Memory B cell (primary cell): Measurements from ENCODE around the gene H1-8.
"Not testable (repeated sequence)": the region's sequence is repeated elsewhere in the genome, so short reads cannot be mapped to it uniquely, and the experiment has no call there.

Experiments
- ATAC-seq: fragments of 150-1000 bp; cut with Tn5 transposase; 2 replicates; pipeline ENCODE4 v1.10.0; 2021; ENCODE audit warnings: low read depth, mild to moderate bottlenecking, moderate library complexity
- DNase-seq, 2 donors: peaks; one replicate each; pipeline ENCODE4 v3.0.0; 2022; ENCODE audit warnings: low spot score in 2 of 2
- H3K27ac Mint-ChIP-seq: one replicate; pipeline ENCODE4 v1.8.0; 2022; ENCODE audit warnings: mild to moderate bottlenecking, moderate library complexity, mixed read lengths
- H3K27me3 Mint-ChIP-seq: one replicate; pipeline ENCODE4 v1.8.0; 2022; ENCODE audit warnings: mixed read lengths
- H3K36me3 Mint-ChIP-seq: one replicate; pipeline ENCODE4 v1.8.0; 2022; ENCODE audit warnings: mild to moderate bottlenecking, mixed read lengths
- H3K4me1 Mint-ChIP-seq: one replicate; pipeline ENCODE4 v1.8.0; 2022; ENCODE audit warnings: mixed read lengths
- H3K4me3 Mint-ChIP-seq: one replicate; pipeline ENCODE4 v1.8.0; 2022; ENCODE audit warnings: mild to moderate bottlenecking, moderate library complexity, mixed read lengths
- H3K9me3 Mint-ChIP-seq: one replicate; pipeline ENCODE4 v1.8.0; 2022; ENCODE audit warnings: mixed read lengths

H1-8 gene

GRCh38 chr3:129532261-129532660 is 10.7 kb upstream of the H1-8 start:
- ATAC-seq, result no peak
- no peaks in the 10 kb centered on the region for H3K36me3 Mint-ChIP-seq

GRCh38 chr3:129533406-129533805 is 9.6 kb upstream of the H1-8 start:
- DNase-seq (no peak), ATAC-seq (no peak)
- H3K27ac Mint-ChIP-seq, result no peak overlapping the region
- H3K36me3 Mint-ChIP-seq, result no peaks in the 10 kb centered on the region
- no peak overlapping the region for H3K4me3 Mint-ChIP-seq
- peaks cover 1% of the 10 kb centered on the region for H3K27me3 Mint-ChIP-seq
- H3K9me3 Mint-ChIP-seq, result no peaks in the 10 kb centered on the region
- H3K4me1 Mint-ChIP-seq, result peaks cover 1% of the 10 kb centered on the region

More at GRCh38 chr3:129532261-129532660, 10.7 kb upstream of the H1-8 start:
- no peak overlapping the region for H3K4me3 Mint-ChIP-seq
- peaks cover 3% of the 10 kb centered on the region for H3K4me1 Mint-ChIP-seq
- no peak overlapping the region for H3K27ac Mint-ChIP-seq
- H3K9me3 Mint-ChIP-seq, result no peaks in the 10 kb centered on the region
- DNase-seq, result no peak
- H3K27me3 Mint-ChIP-seq, result peaks cover 1% of the 10 kb centered on the region

DNA sequence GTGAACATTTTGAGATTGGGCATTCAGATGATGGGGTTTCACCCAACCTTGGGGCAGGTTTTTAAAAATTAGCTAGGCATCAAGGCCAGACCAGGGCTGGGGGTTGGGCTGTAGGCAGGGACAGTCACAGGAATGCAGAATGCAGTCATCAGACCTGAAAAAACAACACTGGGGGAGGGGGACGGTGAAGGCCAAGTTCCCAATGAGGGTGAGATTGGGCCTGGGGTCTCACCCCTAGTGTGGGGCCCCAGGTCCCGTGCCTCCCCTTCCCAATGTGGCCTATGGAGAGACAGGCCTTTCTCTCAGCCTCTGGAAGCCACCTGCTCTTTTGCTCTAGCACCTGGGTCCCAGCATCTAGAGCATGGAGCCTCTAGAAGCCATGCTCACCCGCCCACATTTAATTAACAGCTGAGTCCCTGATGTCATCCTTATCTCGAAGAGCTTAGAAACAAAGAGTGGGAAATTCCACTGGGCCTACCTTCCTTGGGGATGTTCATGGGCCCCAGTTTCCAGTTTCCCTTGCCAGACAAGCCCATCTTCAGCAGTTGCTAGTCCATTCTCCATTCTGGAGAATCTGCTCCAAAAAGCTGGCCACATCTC is 8.4 kb upstream of the H1-8 start:
- Mint-ChIP-seq H3K9me3 (no peaks in the 10 kb centered on the region), H3K4me1 (peaks cover 2% of the 10 kb centered on the region), H3K27ac (no peak overlapping the region), H3K27me3 (peaks cover 1% of the 10 kb centered on the region), H3K4me3 (no peak overlapping the region), H3K36me3 (no peaks in the 10 kb centered on the region)
- no peak for DNase-seq
- ATAC-seq, result no peak

DNA sequence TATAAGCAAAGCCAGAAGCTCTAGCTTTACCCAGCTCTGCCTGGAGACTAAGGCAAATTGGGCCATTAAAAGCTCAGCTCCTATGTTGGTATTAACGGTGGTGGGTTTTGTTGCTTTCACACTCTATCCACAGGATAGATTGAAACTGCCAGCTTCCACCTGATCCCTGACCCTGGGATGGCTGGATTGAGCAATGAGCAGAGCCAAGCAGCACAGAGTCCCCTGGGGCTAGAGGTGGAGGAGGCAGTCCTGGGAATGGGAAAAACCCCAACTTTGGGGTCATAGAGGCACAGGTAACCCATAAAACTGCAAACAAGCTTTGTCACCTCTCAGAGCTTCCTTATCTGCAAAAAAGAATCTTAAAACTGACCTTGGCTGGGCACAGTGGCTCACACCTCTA is 7.9 kb upstream of the H1-8 start:
- peaks cover 1% of the 10 kb centered on the region for H3K27me3 Mint-ChIP-seq
- ATAC-seq (no peak), DNase-seq (no peak)
- no peaks in the 10 kb centered on the region for H3K36me3 Mint-ChIP-seq
- H3K27ac Mint-ChIP-seq, result no peak overlapping the region
- peaks cover 2% of the 10 kb centered on the region for H3K4me1 Mint-ChIP-seq
- no peak overlapping the region for H3K4me3 Mint-ChIP-seq
- no peaks in the 10 kb centered on the region for H3K9me3 Mint-ChIP-seq

DNA sequence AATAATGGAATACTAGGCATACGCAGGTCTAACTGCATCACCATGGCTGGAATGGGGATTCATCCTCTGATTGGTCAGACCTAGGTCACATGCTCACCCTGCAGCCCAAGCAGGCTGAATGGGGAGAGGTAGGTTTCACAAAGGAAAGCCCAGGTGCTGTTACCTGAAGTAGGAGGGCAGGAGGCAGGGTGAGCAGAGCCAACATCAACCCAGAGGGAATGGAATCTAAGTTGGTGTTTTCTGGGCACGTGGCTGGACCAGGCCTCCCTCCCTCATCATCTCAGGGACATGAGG is 6.7 kb upstream of the H1-8 start:
- no peaks in the 10 kb centered on the region for H3K9me3 Mint-ChIP-seq
- peaks cover 2% of the 10 kb centered on the region for H3K4me1 Mint-ChIP-seq
- no peak overlapping the region for H3K4me3 Mint-ChIP-seq
- no peaks in the 10 kb centered on the region for H3K36me3 Mint-ChIP-seq
- ATAC-seq, result no peak
- DNase-seq, result no peak
- peaks cover 1% of the 10 kb centered on the region for H3K27me3 Mint-ChIP-seq
- H3K27ac Mint-ChIP-seq, result no peak overlapping the region

DNA sequence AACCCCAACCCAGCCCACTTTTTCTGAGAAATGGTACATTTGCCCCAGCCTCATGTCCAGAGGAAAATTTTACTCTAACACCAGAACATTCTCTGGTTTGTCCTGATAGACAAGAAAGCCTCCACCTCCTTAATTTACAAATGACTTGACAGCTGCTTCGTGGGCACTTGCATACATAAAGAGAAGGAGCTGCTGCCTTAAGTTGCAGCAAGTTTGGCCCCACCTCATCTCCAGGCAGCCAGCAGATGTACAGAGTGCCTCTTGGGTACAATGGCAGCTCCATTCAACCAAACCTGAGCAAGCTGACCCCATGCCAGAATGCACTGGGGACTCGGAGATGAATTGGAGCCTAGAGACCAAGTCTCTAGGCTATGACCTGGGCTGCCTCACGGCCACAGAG is 6.2 kb upstream of the H1-8 start:
- H3K27me3 Mint-ChIP-seq, result peaks cover 1% of the 10 kb centered on the region
- H3K4me1 Mint-ChIP-seq, result peaks cover 2% of the 10 kb centered on the region
- ATAC-seq (no peak), DNase-seq (no peak)
- no peaks in the 10 kb centered on the region for H3K36me3 Mint-ChIP-seq
- no peak overlapping the region for H3K27ac Mint-ChIP-seq
- H3K9me3 Mint-ChIP-seq, result no peaks in the 10 kb centered on the region
- H3K4me3 Mint-ChIP-seq, result no peak overlapping the region

DNA sequence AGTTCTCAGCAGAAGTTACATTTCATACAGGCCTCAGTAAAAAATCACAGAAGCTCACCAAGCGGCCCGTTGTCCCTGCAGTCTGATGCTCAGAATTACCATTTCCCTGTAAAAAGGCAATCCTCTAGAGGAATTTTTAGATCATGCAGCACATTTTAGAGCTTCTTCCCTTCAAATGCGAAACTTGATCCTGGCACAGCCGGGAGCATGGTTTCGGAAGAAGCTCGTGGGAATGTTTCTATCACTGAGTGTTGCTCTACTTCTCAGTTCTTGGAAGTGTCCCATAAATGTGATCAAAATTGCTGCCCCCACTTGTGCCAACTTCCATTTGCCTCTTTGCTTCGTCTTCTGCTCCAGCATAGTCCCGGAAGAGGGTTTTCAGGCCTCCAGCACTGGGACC is 3.8 kb upstream of the H1-8 start:
- DNase-seq (no peak), ATAC-seq (no peak)
- Mint-ChIP-seq H3K4me3 (no peak overlapping the region), H3K36me3 (no peaks in the 10 kb centered on the region), H3K4me1 (peaks cover 4% of the 10 kb centered on the region), H3K9me3 (no peaks in the 10 kb centered on the region), H3K27me3 (peaks cover 5% of the 10 kb centered on the region), H3K27ac (no peak overlapping the region)

- Mint-ChIP-seq H3K27me3 (peaks cover 5% of the 10 kb centered on the region), H3K9me3 (no peaks in the 10 kb centered on the region), H3K4me1 (peaks cover 4% of the 10 kb centered on the region), H3K36me3 (no peaks in the 10 kb centered on the region), H3K27ac (no peak overlapping the region), H3K4me3 (no peak overlapping the region)
- ATAC-seq, result no peak
- DNase-seq, result no peak
Observed at GRCh38 chr3:129540776-129541516, 2.0 kb upstream of the H1-8 start.

DNA sequence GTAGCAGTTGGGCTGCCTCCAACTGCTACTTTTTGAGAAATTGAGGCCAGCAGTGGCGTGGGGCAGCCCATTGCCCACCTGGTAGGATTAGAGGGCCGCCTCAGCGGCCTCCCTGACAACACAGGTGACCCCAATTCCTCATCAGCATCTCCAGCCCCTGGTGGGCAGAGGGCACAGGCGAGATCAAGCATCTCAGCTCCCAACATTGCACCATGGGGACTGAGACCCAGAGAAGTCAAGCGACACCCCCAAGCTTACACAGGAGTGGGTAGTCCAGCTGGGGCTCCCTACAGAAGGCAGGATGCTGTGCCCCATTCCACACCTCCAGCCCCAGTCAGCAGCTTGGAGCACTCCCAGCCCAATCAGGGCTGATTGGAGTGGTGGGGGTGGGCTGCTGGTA is 228 bp upstream of the H1-8 start:
- H3K4me3 Mint-ChIP-seq, result no peak overlapping the region
- H3K9me3 Mint-ChIP-seq, result no peaks in the 10 kb centered on the region
- no peak overlapping the region for H3K27ac Mint-ChIP-seq
- H3K36me3 Mint-ChIP-seq, result no peaks in the 10 kb centered on the region
- H3K27me3 Mint-ChIP-seq, result peaks cover 5% of the 10 kb centered on the region
- DNase-seq (no peak), ATAC-seq (no peak)
- H3K4me1 Mint-ChIP-seq, result peaks cover 4% of the 10 kb centered on the region

GRCh38 chr3:129543999-129544398 is 1.0 kb downstream of the H1-8 start:
- DNase-seq, result no peak
- H3K27ac Mint-ChIP-seq, result no peak overlapping the region
- H3K27me3 Mint-ChIP-seq, result peaks cover 5% of the 10 kb centered on the region
- no peaks in the 10 kb centered on the region for H3K36me3 Mint-ChIP-seq
- ATAC-seq, result no peak
- H3K4me1 Mint-ChIP-seq, result peaks cover 2% of the 10 kb centered on the region
- H3K9me3 Mint-ChIP-seq, result no peaks in the 10 kb centered on the region
- no peak overlapping the region for H3K4me3 Mint-ChIP-seq

DNA sequence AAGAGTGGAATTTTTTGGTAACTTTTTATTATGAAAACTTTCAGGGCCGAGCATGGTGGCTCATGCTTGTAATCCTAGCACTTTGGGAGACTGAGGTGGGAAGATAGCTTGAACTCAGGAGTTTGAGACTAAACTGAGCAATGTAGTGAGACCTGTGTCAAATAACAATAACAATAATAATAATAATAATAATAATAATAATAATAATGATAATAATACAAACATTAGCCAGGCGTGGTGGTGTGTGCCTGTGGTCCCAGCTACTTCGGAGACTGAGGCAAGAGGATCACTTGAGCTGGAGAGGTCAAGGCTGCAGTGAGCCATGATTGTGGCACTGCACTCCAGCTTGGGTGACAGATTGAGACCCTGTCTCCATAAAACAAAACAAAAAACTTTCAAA is 3.0 kb downstream of the H1-8 start:
- H3K27me3 Mint-ChIP-seq, H3K36me3 Mint-ChIP-seq, H3K27ac Mint-ChIP-seq, H3K4me1 Mint-ChIP-seq, ATAC-seq, DNase-seq, H3K4me3 Mint-ChIP-seq, H3K9me3 Mint-ChIP-seq: not testable (repeated sequence)

DNA sequence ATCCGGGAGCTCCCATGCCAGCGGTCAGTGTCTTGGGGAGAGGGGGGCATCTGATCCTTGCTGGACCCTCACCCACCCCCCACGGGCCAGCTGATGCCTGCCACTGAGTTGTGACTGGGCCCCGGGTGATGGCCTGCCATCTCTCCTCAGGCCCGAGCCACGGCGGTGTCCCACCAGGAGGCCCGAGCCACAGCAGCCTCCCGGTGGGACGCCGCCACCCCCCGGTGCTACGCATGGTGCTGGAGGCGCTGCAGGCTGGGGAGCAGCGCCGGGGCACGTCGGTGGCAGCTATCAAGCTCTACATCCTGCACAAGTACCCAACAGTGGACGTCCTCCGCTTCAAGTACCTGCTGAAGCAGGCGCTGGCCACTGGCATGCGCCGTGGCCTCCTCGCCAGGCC is 4.3 kb downstream of the H1-8 start:
- Mint-ChIP-seq H3K4me3 (no peak overlapping the region), H3K4me1 (peaks cover 2% of the 10 kb centered on the region), H3K36me3 (no peaks in the 10 kb centered on the region), H3K9me3 (no peaks in the 10 kb centered on the region), H3K27ac (peak overlapping the region; percentile 38), H3K27me3 (peaks cover 5% of the 10 kb centered on the region)
- DNase-seq (no peak), ATAC-seq (no peak)

- ATAC-seq (no peak), DNase-seq (no peak)
- Mint-ChIP-seq H3K27ac (no peak overlapping the region), H3K4me3 (no peak overlapping the region), H3K36me3 (no peaks in the 10 kb centered on the region), H3K4me1 (peaks cover 5% of the 10 kb centered on the region), H3K27me3 (peaks cover 5% of the 10 kb centered on the region), H3K9me3 (no peaks in the 10 kb centered on the region)
Observed at GRCh38 chr3:129548104-129548965, 5.4 kb downstream of the H1-8 start.

DNA sequence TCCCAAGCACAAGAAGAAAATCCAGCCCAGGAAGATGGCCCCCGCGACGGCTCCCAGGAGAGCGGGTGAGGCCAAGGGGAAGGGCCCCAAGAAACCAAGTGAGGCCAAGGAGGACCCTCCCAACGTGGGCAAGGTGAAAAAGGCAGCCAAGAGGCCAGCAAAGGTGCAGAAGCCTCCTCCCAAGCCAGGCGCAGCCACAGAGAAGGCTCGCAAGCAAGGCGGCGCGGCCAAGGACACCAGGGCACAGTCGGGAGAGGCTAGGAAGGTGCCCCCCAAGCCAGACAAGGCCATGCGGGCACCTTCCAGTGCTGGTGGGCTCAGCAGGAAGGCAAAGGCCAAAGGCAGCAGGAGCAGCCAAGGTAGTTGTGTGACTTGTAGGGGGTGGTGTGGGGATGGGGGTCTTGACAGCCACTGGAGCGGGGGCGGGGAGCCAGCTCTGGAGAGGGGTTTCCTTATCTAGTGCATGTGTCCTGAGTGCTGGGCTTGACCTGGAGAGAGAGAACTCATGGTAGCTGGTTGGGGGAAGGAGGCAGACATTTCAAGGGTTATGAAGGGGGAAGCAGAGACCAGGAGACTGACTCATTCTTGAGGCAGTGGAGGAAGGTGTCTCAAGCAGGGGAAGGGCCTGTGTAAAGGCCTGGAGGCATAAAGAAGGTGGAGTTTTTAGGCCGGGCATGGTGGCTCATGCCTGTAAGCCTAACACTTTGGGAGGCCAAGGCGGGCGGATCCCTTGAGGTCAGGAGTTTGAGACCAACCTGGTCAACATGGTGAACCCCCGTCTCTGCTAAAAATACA is 6.2 kb downstream of the H1-8 start:
- H3K27ac Mint-ChIP-seq, result no peak overlapping the region
- ATAC-seq (no peak), DNase-seq (no peak)
- H3K27me3 Mint-ChIP-seq, result peaks cover 1% of the 10 kb centered on the region
- H3K4me1 Mint-ChIP-seq, result peaks cover 5% of the 10 kb centered on the region
- H3K9me3 Mint-ChIP-seq, result no peaks in the 10 kb centered on the region
- H3K4me3 Mint-ChIP-seq, result no peak overlapping the region
- H3K36me3 Mint-ChIP-seq, result no peaks in the 10 kb centered on the region
